ENCODE measurements around the gene LCK. TPM values are rescaled to one million over a fixed set of nuclear protein-coding genes. Genes with fewer than 3 reads are reported as not detected.
A peak's percentile ranks its signal among the peaks of the same experiment; 100 is the strongest.

The LCK gene
- total RNA-seq, 6 experiments from 2014 or later: 0.73 to 1.7 (median 1.1) TPM

DNA sequence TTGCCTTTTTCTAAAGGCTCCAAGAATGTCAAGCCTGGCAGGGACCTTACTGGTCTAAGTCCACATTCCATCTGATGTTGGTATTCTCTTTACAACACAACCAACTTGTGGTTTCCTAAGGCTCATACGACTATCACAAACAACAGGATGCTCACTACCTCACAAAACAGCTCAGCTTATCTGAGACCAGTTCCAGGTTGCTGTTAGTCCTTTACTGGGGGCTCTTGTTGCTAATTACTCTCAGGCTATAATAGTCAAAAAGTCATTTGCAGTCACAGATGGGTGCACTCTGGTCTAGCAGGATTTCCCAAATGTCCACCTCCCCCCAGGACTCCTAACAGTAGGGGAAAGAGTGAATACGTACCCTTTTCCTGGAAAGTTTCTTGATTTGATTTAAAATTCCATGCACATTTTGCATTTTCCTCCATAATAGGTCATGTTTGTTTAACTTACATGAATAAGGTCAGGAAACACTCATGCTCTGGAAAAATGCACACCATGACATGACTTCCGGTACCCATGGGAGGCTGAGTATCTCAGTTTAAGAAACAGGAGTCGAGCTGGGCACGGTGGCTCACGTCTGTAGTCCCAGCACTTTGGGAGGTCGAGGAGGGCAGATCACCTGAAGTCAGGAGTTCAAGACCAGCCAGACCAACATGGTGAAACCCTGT lies 16.0 kb downstream of the LCK start:
- WGBS (ENCODE audit: insufficient coverage, low coverage, low lambda C conversion rate, missing lambda C conversion rate): 52% methylated on average over 4 of the region's 7 CpGs
- Histone ChIP-seq H3K4me1 (no peaks in the 10 kb centered on the region), H3K36me3 (no peaks in the 10 kb centered on the region), H3K27ac (no peak overlapping the region), H3K9me3 (no peaks in the 10 kb centered on the region), H3K4me3 (no peak overlapping the region), H3K27me3 (no peaks in the 10 kb centered on the region)
- ATAC-seq (peak in 3 of 4 donors; percentile 30 to 65 (median 48)), DNase-seq (no peak)
- TF ChIP-seq POLR2A (IDR thresholded peaks at IDR 0.05) (no peak), CTCF (IDR thresholded peaks at IDR 0.05) (no peak)
- intact Hi-C loops (cut with DNase I): no loop called here

DNA sequence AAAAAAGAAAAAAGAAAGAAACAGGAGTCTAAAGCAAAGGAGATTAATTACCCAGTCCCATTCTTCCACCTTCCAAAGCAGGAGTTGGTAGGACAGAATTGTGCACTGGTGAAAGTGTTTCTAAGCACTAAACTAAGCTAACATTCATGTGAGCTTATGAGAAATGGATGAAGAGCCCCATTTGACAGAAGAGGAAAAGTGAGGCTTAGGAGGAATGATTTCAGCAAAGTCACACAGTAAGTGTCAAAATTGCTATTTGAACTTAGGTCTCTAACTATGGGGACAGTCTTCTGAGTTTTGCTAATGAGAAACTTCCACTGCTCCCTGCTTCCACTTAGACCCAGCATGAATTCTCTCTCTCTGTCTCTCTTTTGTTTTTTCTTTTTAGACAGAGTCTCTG lies 18.7 kb downstream of the LCK start:
- Histone ChIP-seq H3K4me1 (no peaks in the 10 kb centered on the region), H3K27ac (no peak overlapping the region), H3K4me3 (no peak overlapping the region), H3K36me3 (no peaks in the 10 kb centered on the region), H3K9me3 (no peaks in the 10 kb centered on the region), H3K27me3 (no peaks in the 10 kb centered on the region)
- intact Hi-C loops (cut with DNase I): no loop called here
- DNase-seq (no peak), ATAC-seq (no peak)
- TF ChIP-seq POLR2A (IDR thresholded peaks at IDR 0.05) (no peak), CTCF (IDR thresholded peaks at IDR 0.05) (no peak)

- Histone ChIP-seq H3K4me1 (no peaks in the 10 kb centered on the region), H3K27ac (no peak overlapping the region), H3K27me3 (no peaks in the 10 kb centered on the region), H3K4me3 (no peak overlapping the region), H3K36me3 (no peaks in the 10 kb centered on the region), H3K9me3 (no peaks in the 10 kb centered on the region)
- no peak for TF ChIP-seq POLR2A (IDR thresholded peaks at IDR 0.05)
- no peak for TF ChIP-seq CTCF (IDR thresholded peaks at IDR 0.05)
- DNase-seq: no peak
- no peak for ATAC-seq
- intact Hi-C loops (cut with DNase I): no loop called here
- WGBS (ENCODE audit: insufficient coverage, low coverage, low lambda C conversion rate, missing lambda C conversion rate): 81% methylated on average over 7 of the region's 7 CpGs
Observed at GRCh38 chr1:32272557-32273390, 21.7 kb downstream of the LCK start.

- no peak overlapping the region for H3K4me3 ChIP-seq
- no peaks in the 10 kb centered on the region for H3K27me3 ChIP-seq
- peak in 2 of 4 donors; percentile 23 to 34 for ATAC-seq
- TF ChIP-seq POLR2A (IDR thresholded peaks at IDR 0.05): no peak
- no peak for TF ChIP-seq CTCF (IDR thresholded peaks at IDR 0.05)
- H3K36me3 ChIP-seq: no peaks in the 10 kb centered on the region
- no peak overlapping the region for H3K27ac ChIP-seq
- intact Hi-C loops (cut with DNase I): no loop called here
- WGBS (ENCODE audit: insufficient coverage, low coverage, low lambda C conversion rate, missing lambda C conversion rate): 46% methylated on average over 5 of the region's 10 CpGs
- H3K9me3 ChIP-seq: no peaks in the 10 kb centered on the region
- no peaks in the 10 kb centered on the region for H3K4me1 ChIP-seq
- no peak for DNase-seq
Observed at GRCh38 chr1:32273391-32274208, 22.5 kb downstream of the LCK start.
